ENCODE measurements around the gene STRN4. TPM values are rescaled to one million over a fixed set of nuclear protein-coding genes. Genes with fewer than 3 reads are reported as not detected.
A peak's percentile ranks its signal among the peaks of the same experiment; 100 is the strongest.

STRN4 gene
- total RNA-seq, 1 donor from 2014 or later: 115 TPM

GRCh38 chr19:46685189-46685588 is 61.1 kb downstream of the STRN4 start:
- no peak for DNase-seq (ENCODE audit: low spot score, unreplicated experiment)
- Mint-ChIP-seq H3K4me3 (ENCODE audit: low read depth) (no peak overlapping the region), H3K27ac (no peak overlapping the region), H3K27me3 (no peaks in the 10 kb centered on the region), H3K36me3 (ENCODE audit: insufficient read depth) (peaks cover 17% of the 10 kb centered on the region), H3K4me1 (ENCODE audit: low read depth) (no peaks in the 10 kb centered on the region), H3K9me3 (ENCODE audit: low read depth) (no peaks in the 10 kb centered on the region)
- TF ChIP-seq CTCF (IDR thresholded peaks at IDR 0.05; ENCODE audit: unreplicated experiment): no peak

- peaks cover 30% of the 10 kb centered on the region for H3K36me3 Mint-ChIP-seq (ENCODE audit: insufficient read depth)
These were observed 68.0 kb downstream of the STRN4 start for GRCh38 chr19:46678110-46678732.

GRCh38 chr19:46674416-46675178 is 71.7 kb downstream of the STRN4 start:
- TF ChIP-seq CTCF (IDR thresholded peaks at IDR 0.05; ENCODE audit: unreplicated experiment): no peak
- no peak for DNase-seq (ENCODE audit: low spot score, unreplicated experiment)
- no peak overlapping the region for H3K4me3 Mint-ChIP-seq (ENCODE audit: low read depth)
- peaks cover 22% of the 10 kb centered on the region for H3K36me3 Mint-ChIP-seq (ENCODE audit: insufficient read depth)
- no peaks in the 10 kb centered on the region for H3K27me3 Mint-ChIP-seq
- no peak overlapping the region for H3K27ac Mint-ChIP-seq
- H3K4me1 Mint-ChIP-seq (ENCODE audit: low read depth): peaks cover 2% of the 10 kb centered on the region
- H3K9me3 Mint-ChIP-seq (ENCODE audit: low read depth): no peaks in the 10 kb centered on the region

More at GRCh38 chr19:46678110-46678732, 68.0 kb downstream of the STRN4 start:
- no peak for TF ChIP-seq CTCF (IDR thresholded peaks at IDR 0.05; ENCODE audit: unreplicated experiment)
- no peak overlapping the region for H3K4me3 Mint-ChIP-seq (ENCODE audit: low read depth)
- no peaks in the 10 kb centered on the region for H3K9me3 Mint-ChIP-seq (ENCODE audit: low read depth)
- no peaks in the 10 kb centered on the region for H3K27me3 Mint-ChIP-seq
- H3K4me1 Mint-ChIP-seq (ENCODE audit: low read depth): no peaks in the 10 kb centered on the region
- no peak overlapping the region for H3K27ac Mint-ChIP-seq
- DNase-seq (ENCODE audit: low spot score, unreplicated experiment): no peak

GRCh38 chr19:46670813-46671212 is 75.4 kb downstream of the STRN4 start:
- peaks cover 11% of the 10 kb centered on the region for H3K36me3 Mint-ChIP-seq (ENCODE audit: insufficient read depth)
- DNase-seq (ENCODE audit: low spot score, unreplicated experiment): no peak
- peak overlapping the region; percentile 64 for H3K27ac Mint-ChIP-seq
- peaks cover 2% of the 10 kb centered on the region for H3K4me1 Mint-ChIP-seq (ENCODE audit: low read depth)
- H3K9me3 Mint-ChIP-seq (ENCODE audit: low read depth): no peaks in the 10 kb centered on the region
- H3K4me3 Mint-ChIP-seq (ENCODE audit: low read depth): no peak overlapping the region
- TF ChIP-seq CTCF (IDR thresholded peaks at IDR 0.05; ENCODE audit: unreplicated experiment): no peak
- no peaks in the 10 kb centered on the region for H3K27me3 Mint-ChIP-seq

Small RNA genes lying within 50 kb of the gene (microRNA-seq; reads per million reads assigned to microRNA genes)
- gene MIR320E (ENCODE audit: borderline number of aligned reads, unreplicated experiment): 3.6 reads per million

Other genes with a start within 250 kb of the STRN4 start
- 387 and 399 TPM in 2 replicates for gene CALM3, start 145.1 kb downstream of the STRN4 start, total RNA-seq
- gene PTGIR, start 121.4 kb downstream of the STRN4 start, total RNA-seq: not detected in 2 replicates
- gene GNG8, start 110.2 kb downstream of the STRN4 start, total RNA-seq: not detected in 2 replicates
- gene DACT3, start 85.3 kb downstream of the STRN4 start, total RNA-seq: 2.6 and 3.1 TPM in 2 replicates
- gene PRKD2, start 29.3 kb downstream of the STRN4 start, total RNA-seq: 69.3 and 74.9 TPM in 2 replicates
- gene FKRP, start 393 bp downstream of the STRN4 start, total RNA-seq: 42.9 and 44.1 TPM in 2 replicates
- 24.2 and 33.5 TPM in 2 replicates for gene SLC1A5, start 42.1 kb upstream of the STRN4 start, total RNA-seq
- 96.9 and 103 TPM in 2 replicates for gene AP2S1, start 104.4 kb upstream of the STRN4 start, total RNA-seq
- gene ARHGAP35, start 114.5 kb upstream of the STRN4 start, total RNA-seq: 84.9 and 86.0 TPM in 2 replicates